Measurements from ENCODE around the gene CWH43.
"Not testable (repeated sequence)": the region's sequence is repeated elsewhere in the genome, so short reads cannot be mapped to it uniquely, and the experiment has no call there.

The CWH43 gene

GRCh38 chr4:48979914-48980579, 6.0 kb upstream of the CWH43 start:
- DNase-seq = no peak

DNA sequence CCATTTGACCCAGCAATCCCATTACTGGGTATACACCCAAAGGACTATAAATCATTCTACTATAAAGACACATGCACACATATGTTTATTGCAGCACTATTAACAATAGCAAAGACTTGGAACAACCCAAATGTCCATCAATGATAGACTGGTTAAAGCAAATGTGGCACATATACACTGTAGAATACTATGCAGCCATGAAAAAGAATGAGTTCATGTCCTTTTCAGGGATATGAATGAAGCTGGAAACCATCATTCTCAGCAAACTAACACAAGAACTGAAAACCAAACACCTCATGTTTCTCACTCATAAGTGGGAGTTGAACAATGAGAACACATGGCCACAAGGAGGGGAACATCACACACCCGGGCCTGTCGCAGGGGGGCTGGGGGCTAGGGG, 2.1 kb upstream of the CWH43 start:
- DNase-seq = not testable (repeated sequence)

GRCh38 chr4:48985602-48985975, 486 bp upstream of the CWH43 start:
- no peak for DNase-seq

- DNase-seq = no peak
Measured at GRCh38 chr4:48986654-48987164, 634 bp downstream of the CWH43 start.

DNA sequence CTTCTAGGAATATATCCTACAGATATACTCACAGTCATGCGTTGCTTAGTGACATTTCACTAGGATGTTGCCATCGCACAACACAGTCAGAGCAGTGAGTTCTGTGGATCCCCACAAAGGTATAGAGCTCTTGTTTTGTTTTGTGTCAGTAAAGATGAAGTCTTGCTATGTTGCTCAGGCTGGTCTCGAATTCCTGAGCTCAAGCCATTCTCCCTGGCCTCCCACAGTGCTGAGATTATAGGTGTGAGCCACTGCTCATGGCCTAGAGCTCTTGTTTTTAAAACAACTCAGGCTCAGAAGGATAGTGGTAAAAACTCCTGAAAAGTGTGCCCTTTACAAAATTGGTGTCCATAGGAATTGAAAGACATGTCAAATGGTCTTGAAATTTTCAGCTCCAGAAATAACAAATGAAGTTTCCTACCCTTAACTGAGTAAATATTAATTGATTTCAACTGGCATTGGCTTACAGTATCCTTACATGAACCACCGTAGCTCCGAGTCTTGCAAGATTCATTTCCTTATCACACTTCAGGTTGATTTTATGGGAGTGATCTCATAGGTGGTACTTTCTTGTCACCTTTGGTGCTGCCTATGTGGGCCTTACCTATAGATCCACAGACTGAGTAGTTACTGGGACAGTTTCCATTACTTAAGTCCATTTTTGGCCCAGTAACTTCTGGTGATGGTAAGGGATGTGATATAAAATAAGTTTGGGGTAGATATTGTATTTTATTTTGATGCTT, 3.6 kb downstream of the CWH43 start:
- no peak for DNase-seq

DNA sequence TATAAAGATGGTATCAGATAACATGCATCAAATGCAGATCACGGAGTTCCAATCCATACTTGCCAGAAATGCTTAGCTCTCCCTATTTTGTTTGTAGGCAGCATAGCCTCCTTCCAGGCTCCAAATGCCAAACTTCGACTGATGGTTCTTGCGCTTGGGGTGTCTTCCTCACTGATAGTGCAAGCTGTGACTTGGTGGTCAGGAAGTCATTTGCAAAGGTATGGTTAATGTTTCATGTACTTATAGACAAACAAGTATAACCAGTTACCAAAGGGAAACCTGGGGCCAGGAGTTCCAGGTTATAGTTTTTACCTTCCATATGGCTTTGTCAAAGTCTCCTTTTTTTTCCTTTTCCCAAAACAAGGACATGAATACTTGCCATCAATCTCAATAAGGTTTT, 5.3 kb downstream of the CWH43 start:
- DNase-seq = no peak

DNA sequence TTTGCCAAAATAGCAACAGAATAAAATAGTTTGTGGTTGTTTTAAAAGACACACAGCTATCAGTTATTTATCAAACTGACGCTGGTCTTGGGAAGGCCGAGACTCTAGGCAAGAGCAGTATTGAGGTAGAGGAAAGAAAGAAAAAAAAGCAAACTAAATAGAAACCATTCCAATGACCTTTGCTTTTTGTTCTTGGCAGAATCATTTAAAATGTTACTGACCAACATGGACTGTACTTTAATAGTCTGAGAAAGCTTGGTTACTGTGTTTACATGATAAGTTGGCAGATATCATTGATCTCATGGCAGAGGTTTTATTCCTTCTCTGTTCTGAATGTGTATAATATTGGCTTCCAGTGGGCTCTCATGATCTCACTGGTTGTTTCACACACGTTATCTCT, 11.9 kb downstream of the CWH43 start:
- DNase-seq = no peak

- DNase-seq = no peak
Measured at GRCh38 chr4:48998440-48998839, 12.4 kb downstream of the CWH43 start.

GRCh38 chr4:49000806-49001205, 14.7 kb downstream of the CWH43 start:
- DNase-seq = peak; percentile 7

DNA sequence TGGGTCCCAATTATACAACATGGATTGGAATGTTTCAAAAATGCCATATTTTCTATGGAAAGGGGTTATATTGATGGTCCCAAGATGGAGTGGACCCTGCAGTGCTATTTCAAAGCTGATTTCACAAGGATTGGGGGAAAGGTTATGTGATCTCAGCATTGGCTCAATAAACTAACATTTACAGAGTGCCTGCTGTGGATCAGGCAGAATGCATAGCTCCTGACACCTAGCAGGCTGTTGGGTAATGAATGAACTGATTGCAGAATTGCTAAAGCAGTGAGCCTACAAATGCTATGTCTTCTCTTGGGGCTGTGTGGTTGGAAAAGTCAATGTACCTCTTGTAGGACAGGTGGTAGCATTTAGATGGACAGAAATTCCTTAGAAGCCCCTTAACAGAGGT, 16.9 kb downstream of the CWH43 start:
- no peak for DNase-seq

DNA sequence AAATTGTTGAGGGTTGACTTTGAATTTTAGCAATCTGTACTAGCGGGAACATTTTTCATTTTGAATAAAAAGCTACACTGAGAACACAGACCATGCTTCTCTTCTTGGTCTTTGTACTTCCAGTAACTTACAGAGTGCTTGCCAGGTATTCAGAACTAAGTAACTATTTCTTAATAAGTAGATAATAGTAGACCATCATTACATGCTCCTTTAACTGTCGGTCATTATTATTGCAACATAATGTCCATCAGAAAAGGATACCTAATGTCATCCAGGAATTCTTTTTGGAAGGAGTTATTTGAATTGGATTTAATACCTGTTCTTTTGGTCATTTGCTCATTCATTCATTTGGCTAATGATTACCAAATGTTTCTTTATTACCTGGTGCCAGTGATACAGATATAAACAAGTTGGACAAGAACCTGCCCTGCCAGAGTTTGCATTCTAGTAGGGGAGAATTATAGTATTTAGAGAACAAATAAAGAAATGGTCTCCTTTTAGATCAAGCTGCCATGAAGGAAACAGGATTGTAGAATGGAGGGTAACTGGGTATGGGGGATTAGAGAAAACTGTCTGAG, 32.7 kb downstream of the CWH43 start:
- DNase-seq = no peak

GRCh38 chr4:49032440-49033161, 46.5 kb downstream of the CWH43 start:
- peak; percentile 21 for DNase-seq

- DNase-seq = no peak
Measured at GRCh38 chr4:49036528-49036927, 50.5 kb downstream of the CWH43 start.

- DNase-seq = no peak
Measured at GRCh38 chr4:49044270-49044669, 58.2 kb downstream of the CWH43 start.

GRCh38 chr4:49058306-49058705, 72.2 kb downstream of the CWH43 start:
- no peak for DNase-seq

DNA sequence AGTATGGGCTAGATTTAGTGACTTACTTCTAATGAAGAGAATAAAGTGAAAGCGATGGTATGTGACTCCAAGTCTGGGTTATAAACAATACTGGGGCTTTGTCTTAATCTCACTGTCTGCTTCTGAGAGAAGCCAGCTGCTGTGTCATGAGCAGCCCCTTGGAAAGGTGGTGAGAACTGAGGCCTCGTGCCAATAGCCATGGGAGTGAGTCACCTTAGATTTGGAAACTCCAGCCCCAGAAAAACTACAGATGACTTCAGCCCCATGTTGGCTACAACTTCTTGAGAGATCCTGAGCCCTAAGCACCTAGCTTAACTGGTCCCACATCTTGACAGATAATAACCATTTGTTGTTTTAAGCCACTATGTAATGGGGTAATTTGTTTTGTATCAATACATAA, 77.6 kb downstream of the CWH43 start:
- DNase-seq = no peak

- not testable (repeated sequence) for DNase-seq
Measured at GRCh38 chr4:49072196-49072595, 86.1 kb downstream of the CWH43 start.

DNA sequence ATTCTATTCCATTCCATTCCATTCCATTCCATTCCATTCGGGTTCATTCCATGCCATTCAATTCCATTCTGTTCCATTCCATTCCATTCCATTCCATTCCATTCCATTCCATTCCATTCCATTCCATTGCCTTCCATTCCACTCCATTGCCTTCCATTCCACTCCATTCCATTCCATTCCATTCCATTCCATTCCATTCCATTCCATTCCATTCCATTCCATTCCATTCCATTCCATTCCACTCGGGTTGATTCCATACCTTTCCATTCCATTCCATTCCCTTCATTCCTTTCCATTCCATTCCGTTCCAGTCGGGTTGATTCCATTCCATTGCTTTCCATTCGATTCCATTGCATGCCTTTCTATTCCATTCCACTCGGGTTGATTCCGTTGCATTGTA, 105.8 kb downstream of the CWH43 start:
- not testable (repeated sequence) for DNase-seq

DNA sequence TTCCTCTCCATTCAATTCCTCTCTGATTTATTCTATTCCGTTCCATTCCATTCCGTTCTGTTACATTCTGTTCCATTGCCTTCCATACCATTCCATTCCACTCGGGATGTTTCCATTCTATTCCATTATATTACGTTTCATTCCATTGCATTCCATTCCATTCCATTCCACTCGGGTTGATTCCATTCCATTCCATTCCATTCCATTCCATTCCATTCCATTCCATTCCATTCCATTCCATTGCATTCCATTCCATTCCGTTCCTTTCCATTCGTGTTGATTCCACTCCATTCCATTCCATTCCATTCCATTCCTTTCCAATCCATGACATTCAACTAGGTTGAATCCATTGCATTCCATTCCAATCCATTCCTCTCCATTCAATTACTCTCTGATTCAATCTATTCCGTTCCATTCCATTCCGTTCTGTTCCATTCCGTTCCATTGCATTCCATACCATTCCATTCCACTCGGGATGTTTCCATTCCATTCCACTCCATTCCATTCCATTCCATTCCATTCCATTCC, 106.6 kb downstream of the CWH43 start:
- not testable (repeated sequence) for DNase-seq

GRCh38 chr4:49096215-49096614, 110.1 kb downstream of the CWH43 start:
- DNase-seq = not testable (repeated sequence)

DNA sequence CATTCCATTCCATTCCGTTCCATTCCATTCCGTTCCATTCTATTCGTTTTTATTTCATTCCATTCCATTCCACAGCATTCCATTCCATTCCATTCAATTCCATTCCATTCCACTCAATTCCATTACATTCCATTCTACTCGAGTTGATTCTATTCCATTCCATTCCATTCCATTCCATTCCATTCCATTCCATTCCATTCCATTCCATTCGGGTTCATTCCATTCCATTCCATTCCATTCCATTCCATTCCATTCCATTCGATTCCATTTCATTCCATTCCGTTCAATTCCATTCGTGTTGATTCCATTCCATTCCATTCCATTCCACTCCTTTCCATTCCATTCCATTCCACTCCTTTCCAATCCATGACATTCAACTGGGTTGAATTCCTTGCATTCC, 110.6 kb downstream of the CWH43 start:
- DNase-seq = not testable (repeated sequence)

DNA sequence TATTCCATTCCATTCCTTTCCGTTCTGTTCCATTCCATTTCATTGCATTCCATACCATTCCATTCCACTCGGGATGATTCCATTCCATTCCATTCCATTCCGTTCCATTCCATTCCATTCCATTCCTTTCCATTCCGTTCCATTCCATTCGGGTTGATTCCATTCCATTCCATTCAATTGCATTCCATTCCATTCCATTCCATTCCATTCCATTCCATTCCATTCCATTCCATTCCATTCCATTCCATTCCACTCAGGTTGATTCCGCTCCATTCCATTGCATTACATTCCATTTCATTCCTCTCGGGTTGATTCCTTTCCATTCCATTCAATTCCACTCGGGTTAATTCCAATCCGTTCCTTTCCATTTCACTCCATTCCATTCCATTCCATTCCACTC, 111.0 kb downstream of the CWH43 start:
- not testable (repeated sequence) for DNase-seq

DNA sequence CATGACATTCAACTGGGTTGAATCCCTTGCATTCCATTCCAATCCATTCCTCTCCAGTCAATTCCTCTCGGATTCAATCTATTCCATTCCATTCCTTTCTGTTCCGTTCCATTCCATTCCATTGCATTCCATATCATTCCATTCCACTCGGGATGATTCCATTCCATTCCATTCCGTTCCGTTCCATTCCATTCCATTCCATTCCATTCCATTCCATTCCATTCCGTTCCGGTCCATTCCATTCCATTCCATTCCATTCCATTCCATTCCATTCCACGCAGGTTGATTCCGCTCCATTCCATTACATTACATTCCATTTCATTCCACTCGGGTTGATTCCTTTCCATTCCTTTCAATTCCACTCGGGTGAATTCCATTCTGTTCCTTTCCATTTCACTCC, 111.4 kb downstream of the CWH43 start:
- not testable (repeated sequence) for DNase-seq

Data from kidney glomerular epithelial cell (primary cell).